GM04503 (cell line): ENCODE results near the gene PCDHA11.
"Not testable (repeated sequence)": the region's sequence is repeated elsewhere in the genome, so short reads cannot be mapped to it uniquely, and the experiment has no call there.

ENCODE experiments used
- DNase-seq: peaks from one replicate; pipeline ENCODE4 v3.0.0-alpha.2; 2012; ENCODE audit warnings: low read depth

The PCDHA11 gene, protein sequence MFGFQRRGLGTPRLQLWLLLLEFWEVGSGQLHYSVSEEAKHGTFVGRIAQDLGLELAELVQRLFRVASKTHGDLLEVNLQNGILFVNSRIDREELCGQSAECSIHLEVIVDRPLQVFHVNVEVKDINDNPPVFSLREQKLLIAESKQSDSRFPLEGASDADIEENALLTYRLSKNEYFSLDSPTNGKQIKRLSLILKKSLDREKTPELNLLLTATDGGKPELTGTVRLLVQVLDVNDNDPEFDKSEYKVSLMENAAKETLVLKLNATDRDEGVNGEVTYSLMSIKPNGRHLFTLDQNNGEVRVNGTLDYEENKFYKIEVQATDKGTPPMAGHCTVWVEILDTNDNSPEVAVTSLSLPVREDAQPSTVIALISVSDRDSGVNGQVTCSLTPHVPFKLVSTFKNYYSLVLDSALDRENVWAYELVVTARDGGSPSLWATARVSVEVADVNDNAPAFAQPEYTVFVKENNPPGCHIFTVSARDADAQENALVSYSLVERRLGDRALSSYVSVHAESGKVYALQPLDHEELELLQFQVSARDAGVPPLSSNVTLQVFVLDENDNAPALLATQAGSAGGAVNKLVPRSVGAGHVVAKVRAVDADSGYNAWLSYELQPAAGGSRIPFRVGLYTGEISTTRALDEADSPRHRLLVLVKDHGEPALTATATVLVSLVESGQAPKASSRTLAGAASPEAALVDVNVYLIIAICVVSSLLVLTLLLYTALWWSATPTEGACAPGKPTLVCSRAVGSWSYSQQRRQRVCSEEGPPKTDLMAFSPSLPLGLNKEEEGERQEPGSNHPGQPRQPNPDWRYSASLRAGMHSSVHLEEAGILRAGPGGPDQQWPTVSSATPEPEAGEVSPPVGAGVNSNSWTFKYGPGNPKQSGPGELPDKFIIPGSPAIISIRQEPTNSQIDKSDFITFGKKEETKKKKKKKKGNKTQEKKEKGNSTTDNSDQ

DNA sequence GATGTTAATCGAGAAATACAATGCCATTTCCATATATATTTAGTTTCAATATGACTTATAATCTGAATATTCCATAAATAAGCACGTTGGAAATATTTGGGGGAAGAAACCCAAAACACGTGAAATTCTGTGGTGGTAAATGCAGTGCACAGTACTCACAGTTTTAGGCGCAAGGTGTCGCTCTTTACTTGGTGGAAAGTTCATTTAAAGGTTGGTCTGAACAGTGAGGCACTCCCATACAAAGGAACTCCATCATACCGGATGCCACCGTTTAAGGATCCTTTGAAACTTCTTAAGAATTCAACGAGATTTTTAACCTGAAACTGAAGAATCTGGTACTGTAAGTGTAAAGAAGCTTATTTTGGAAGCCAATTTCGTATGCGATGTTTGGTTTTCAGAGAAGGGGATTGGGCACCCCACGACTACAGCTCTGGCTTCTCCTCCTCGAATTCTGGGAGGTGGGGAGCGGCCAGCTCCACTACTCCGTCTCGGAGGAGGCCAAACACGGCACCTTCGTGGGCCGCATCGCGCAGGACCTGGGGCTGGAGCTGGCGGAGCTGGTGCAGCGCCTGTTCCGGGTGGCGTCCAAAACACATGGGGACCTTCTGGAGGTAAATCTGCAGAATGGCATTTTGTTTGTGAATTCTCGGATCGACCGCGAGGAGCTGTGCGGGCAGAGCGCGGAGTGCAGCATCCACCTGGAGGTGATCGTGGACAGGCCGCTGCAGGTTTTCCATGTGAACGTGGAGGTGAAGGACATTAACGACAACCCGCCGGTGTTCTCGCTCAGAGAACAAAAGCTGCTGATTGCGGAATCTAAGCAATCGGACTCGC is at the start of gene PCDHA11:
TSS of gene PCDHA11 (plus strand) at position 237 of the 834 bp plus-strand sequence. CDS start at position 384, 147 bp downstream.
- DNase-seq = no peak

DNA sequence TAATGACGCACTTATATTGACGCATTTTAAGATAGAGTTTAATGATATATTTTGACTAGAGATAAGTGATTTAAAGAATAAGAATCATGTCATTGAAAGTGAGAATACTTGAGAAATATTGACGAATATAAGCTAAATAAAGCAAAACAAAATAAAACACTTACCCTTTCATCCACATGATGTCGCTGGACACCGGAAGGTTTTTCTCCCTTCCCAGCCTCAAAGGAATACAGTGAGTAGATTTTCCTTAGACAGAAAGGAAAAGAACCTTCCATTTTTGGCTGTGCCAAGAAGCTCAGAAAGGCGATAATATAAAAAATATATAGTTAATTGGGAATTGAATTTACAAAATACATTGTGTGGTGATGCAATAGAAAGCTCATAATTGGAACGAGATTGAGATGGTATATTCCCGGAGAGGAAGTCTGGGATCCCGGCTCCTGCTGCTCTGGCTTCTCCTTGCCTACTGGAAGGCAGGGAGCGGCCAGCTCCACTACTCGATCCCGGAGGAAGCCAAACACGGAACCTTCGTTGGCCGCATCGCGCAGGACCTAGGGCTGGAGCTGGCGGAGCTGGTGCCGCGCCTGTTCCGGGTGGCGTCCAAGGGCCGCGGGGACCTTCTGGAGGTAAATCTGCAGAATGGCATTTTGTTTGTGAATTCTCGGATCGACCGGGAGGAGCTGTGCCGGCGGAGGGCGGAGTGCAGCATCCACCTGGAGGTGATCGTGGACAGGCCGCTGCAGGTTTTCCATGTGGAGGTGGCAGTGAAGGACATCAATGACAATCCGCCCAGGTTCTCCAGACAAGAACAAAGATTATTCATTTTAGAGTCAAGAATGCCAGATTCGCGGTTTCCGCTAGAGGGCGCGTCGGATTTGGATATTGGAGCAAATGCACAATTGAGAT is 47.1 kb upstream of the PCDHA11 start, which contains the start of gene PCDHA5:
TSS of gene PCDHA5 (plus strand) at position 239 of the 906 bp plus-strand sequence.
- DNase-seq = no peak

DNA sequence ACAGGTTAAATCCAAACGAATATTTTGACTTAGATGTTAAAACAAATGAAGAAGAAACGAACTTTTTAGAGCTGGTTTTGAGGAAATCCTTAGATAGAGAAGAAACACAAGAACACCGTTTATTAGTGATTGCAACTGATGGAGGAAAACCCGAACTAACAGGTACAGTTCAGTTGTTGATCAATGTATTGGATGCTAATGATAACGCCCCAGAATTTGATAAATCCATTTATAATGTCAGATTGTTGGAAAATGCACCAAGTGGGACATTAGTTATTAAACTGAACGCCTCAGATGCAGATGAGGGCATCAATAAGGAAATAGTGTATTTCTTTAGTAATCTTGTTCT is 46.5 kb upstream of the PCDHA11 start:
- no peak for DNase-seq

GRCh38 chr5:140822969-140823368 is 45.8 kb upstream of the PCDHA11 start:
- DNase-seq = not testable (repeated sequence)

DNA sequence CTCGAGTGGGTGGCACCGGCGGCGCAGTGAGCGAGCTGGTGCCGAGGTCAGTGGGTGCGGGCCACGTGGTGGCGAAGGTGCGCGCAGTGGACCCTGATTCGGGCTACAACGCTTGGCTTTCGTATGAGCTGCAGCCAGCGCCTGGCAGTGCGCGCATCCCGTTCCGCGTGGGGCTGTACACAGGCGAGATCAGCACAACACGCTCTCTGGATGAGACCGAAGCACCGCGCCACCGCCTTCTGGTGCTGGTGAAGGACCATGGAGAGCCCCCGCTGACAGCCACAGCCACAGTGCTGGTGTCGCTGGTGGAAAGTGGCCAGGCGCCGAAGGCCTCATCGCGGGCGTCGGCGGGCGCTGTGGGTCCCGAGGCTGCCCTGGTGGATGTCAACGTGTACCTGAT is 45.3 kb upstream of the PCDHA11 start:
- no peak for DNase-seq

- DNase-seq = no peak
Observed at GRCh38 chr5:140827704-140828361, 40.9 kb upstream of the PCDHA11 start, which contains the start of gene PCDHA6. Gene PCDHA6 (plus strand): TSS chr5:140827960. CDS start chr5:140828092, 132 bp downstream.

- DNase-seq = no peak
Observed at GRCh38 chr5:140828362-140828737, 40.4 kb upstream of the PCDHA11 start.

- DNase-seq = not testable (repeated sequence)
Observed at GRCh38 chr5:140829511-140830501, 39.0 kb upstream of the PCDHA11 start.

DNA sequence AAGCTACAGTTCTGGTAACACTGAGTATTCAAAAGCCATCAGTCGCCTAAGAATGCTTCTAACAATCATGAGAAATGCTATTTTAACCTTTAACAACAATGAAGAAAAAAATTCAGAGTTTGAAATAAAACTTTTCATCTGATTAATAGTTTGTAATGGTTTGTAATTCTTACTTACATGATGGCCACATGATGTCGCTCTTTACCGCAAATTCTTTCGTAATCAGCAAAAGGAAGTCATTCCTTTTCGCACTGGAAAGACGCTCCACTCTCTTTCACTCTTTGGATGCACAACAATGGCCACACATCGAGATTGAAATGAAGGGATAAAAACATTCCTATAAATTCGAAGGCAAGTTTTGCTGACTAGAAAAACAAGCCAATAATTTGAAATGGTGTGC is 34.8 kb upstream of the PCDHA11 start, which contains the start of gene PCDHA7:
TSS of gene PCDHA7 (plus strand) at position 277 of the 400 bp plus-strand sequence. CDS start at position 392, 115 bp downstream.
- DNase-seq = no peak

- DNase-seq = not testable (repeated sequence)
Observed at GRCh38 chr5:140834439-140835008, 34.2 kb upstream of the PCDHA11 start.

- no peak for DNase-seq
Observed at GRCh38 chr5:140835622-140836510, 32.9 kb upstream of the PCDHA11 start.

DNA sequence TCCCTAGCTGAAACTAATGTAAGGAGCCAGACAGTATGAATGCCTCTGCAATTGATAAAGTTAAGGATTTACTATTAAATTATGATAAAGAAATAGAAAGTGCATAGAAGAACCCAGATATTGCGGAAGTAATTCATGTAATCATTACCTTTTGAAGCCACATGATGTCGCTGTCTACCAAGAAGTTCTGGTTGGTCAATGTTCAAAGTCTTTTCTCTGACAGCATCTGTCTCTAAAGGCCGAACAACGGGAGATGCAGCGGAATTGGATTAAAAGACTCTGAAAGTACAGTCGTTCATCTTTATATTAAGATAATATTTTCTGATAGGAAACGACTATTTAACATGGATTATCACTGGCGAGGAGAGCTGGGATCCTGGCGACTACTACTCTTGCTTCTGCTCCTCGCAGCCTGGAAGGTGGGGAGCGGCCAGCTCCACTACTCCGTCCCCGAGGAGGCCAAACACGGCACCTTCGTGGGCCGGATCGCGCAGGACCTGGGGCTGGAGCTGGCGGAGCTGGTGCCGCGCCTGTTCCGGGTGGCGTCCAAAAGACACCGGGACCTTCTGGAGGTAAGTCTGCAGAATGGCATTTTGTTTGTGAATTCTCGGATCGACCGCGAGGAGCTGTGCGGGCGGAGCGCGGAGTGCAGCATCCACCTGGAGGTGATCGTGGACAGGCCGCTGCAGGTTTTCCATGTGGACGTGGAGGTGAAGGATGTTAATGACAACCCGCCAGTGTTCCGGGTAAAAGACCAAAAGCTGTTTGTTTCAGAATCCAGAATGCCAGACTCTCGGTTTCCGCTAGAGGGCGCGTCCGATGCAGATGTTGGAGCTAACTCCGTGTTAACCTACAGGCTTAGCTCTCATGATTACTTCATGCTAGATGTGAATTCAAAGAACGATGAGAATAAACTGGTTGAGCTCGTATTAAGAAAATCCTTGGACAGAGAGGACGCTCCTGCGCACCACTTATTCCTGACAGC is 27.5 kb upstream of the PCDHA11 start, which contains the start of gene PCDHA8:
TSS of gene PCDHA8 (plus strand) at position 210 of the 985 bp plus-strand sequence. CDS start at position 345, 135 bp downstream.
- DNase-seq = no peak

DNA sequence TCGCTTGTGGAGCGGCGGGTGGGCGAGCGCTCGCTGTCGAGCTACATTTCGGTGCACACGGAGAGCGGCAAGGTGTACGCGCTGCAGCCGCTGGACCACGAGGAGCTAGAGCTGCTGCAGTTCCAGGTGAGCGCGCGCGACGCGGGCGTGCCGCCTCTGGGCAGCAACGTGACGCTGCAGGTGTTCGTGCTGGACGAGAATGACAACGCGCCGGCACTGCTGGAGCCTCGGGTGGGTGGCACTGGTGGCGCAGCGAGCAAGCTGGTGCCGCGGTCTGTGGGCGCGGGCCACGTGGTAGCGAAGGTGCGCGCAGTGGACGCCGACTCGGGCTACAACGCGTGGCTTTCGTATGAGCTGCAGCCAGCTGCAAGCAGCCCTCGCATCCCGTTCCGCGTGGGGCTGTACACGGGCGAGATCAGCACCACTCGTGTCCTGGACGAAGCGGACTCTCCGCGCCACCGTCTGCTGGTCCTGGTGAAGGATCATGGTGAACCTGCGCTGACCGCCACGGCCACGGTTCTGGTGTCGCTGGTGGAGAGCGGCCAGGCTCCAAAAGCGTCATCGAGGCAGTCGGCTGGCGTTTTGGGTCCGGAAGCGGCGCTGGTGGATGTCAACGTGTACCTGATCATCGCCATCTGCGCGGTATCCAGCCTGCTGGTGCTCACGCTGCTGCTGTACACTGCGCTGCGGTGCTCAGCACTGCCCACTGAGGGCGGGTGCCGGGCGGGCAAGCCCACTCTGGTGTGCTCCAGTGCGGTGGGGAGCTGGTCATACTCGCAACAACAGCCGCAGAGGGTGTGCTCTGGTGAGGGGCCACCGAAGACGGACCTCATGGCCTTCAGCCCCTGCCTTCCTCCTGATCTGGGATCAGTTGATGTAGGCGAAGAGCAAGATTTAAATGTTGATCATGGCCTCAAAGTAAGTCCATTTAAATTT is 25.7 kb upstream of the PCDHA11 start:
- no peak for DNase-seq
